OCI-M1 (cell line): ENCODE measurements around the gene DUSP9.

ENCODE experiments used
- DNase-seq: peaks from one replicate; lab custom pipeline; 2025; lab: John Stamatoyannopoulos, UW

Gene DUSP9

GRCh38 chrX:153646620-153647373, at the start of gene DUSP9:
DUSP9 (plus strand) TSS chrX:153647203; CDS start chrX:153647954, 751 bp downstream.
- DNase-seq: no peak

GRCh38 chrX:153598541-153599191, 48.3 kb upstream of the DUSP9 start, which contains the start of gene CCNQ:
CCNQ (minus strand) TSS chrX:153599139; CDS start chrX:153599073, 66 bp downstream.
- DNase-seq: peak; percentile 44

GRCh38 chrX:153599192-153600031, 47.6 kb upstream of the DUSP9 start:
- peak; percentile 93 for DNase-seq

GRCh38 chrX:153600032-153600373, 47.0 kb upstream of the DUSP9 start:
- no peak for DNase-seq

- no peak for DNase-seq
Observed at GRCh38 chrX:153600921-153601320, 46.1 kb upstream of the DUSP9 start.

- no peak for DNase-seq
Observed at GRCh38 chrX:153601511-153602110, 45.4 kb upstream of the DUSP9 start.

- no peak for DNase-seq
Observed at GRCh38 chrX:153602601-153603000, 44.4 kb upstream of the DUSP9 start.

GRCh38 chrX:153603131-153603656, 43.8 kb upstream of the DUSP9 start:
- DNase-seq: no peak

- peak; percentile 0 for DNase-seq
Observed at GRCh38 chrX:153604666-153605380, 42.2 kb upstream of the DUSP9 start.

GRCh38 chrX:153606503-153606902, 40.5 kb upstream of the DUSP9 start:
- DNase-seq: no peak

GRCh38 chrX:153608376-153608775, 38.6 kb upstream of the DUSP9 start:
- DNase-seq: peak; percentile 3

- DNase-seq: no peak
Observed at GRCh38 chrX:153608806-153609205, 38.2 kb upstream of the DUSP9 start.

- peak; percentile 61 for DNase-seq
Observed at GRCh38 chrX:153609917-153610835, 36.8 kb upstream of the DUSP9 start.

- DNase-seq: no peak
Observed at GRCh38 chrX:153610836-153611213, 36.2 kb upstream of the DUSP9 start.

- DNase-seq: no peak
Observed at GRCh38 chrX:153611298-153612095, 35.5 kb upstream of the DUSP9 start.

- no peak for DNase-seq
Observed at GRCh38 chrX:153612413-153612812, 34.6 kb upstream of the DUSP9 start.

- no peak for DNase-seq
Observed at GRCh38 chrX:153614818-153615217, 32.2 kb upstream of the DUSP9 start.

GRCh38 chrX:153620576-153620975, 26.4 kb upstream of the DUSP9 start:
- DNase-seq: no peak

- DNase-seq: no peak
Observed at GRCh38 chrX:153621949-153622598, 24.9 kb upstream of the DUSP9 start.
